Lower leg skin (tissue), 4 donors: ENCODE results near the gene CDRT15. TPM values are rescaled to one million over a fixed set of nuclear protein-coding genes. Genes with fewer than 3 reads are reported as not detected.

Source experiments
- DNase-seq, 2 donors: peaks; one replicate each; pipeline ENCODE4 v3.0.0-alpha.2; 2019; ENCODE audit warnings: low spot score in 2 of 2
- H3K4me3 ChIP-seq: fragments of 200-600 bp; sonication (generic); 2 replicates; pipeline ENCODE4 v1.5.1; 2017; ENCODE audit warnings: mild to moderate bottlenecking, low read depth; ENCODE audit not compliant: poor library complexity, severe bottlenecking
- POLR2A ChIP-seq, 2 donors: fragments of 450-650 bp; IDR thresholded peaks; one replicate each; pipeline ENCODE4 v1.6.1; 2016 to 2017; ENCODE audit warnings: antibody characterized with exemption in 2 of 2, mild to moderate bottlenecking in 1 of 2, moderate library complexity in 1 of 2
- WGBS, 2 donors: methylation state at CpG; one replicate each; pipeline ENCODE4 v1.1.5; 2018; 5-methylcytosine and 5-hydroxymethylcytosine counted together
- intact Hi-C: fragments of 100-400 bp; cut with DNase I; formaldehyde crosslinking; loops from one replicate; pipeline ENCODE4 v1.15.0; 2023; ENCODE audit warnings: low total_unique reads
- total RNA-seq, 4 donors: library from RNA; depleted of rRNA; stranded (reverse); fragments of >200 nt; gene quantifications; one replicate each; pipeline ENCODE4 v1.1.0, GENCODE V29; 2016
- TF ChIP-seq, protein P1 (sequence below), 3 donors: fragments of 450-650 bp; IDR thresholded peaks; one replicate each; pipeline ENCODE4 v1.5.1; 2016; ENCODE audit warnings: antibody characterized with exemption in 3 of 3, mild to moderate bottlenecking in 3 of 3, moderate library complexity in 2 of 3

CDRT15 gene
- total RNA-seq, 4 donors from 2014 or later: not detected

DNA sequence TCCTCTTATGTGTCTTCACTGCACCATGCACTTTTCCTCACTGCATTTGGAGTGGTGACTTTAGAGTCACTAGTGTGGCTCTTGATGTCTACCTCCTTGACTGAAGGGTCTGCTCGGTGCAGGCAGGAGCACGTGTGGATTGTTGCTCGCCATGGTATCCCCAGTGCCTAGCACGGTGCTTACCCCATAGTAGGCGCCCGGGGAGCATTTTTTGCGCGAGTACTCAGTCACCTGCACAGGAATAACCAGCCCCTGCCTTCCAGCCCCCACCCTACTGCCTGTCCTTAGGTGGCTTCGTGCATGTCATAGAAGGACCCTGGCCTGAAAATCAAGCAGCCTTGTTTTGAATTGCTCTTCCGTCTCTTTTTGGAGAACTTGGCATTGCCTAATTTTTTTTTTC is 31.3 kb downstream of the CDRT15 start:
- intact Hi-C loops: no loop called here
- no peak overlapping the region for H3K4me3 ChIP-seq
- DNase-seq: no peak
- no peak for TF ChIP-seq POLR2A (IDR thresholded peaks at IDR 0.05)
- TF ChIP-seq, protein P1, sequence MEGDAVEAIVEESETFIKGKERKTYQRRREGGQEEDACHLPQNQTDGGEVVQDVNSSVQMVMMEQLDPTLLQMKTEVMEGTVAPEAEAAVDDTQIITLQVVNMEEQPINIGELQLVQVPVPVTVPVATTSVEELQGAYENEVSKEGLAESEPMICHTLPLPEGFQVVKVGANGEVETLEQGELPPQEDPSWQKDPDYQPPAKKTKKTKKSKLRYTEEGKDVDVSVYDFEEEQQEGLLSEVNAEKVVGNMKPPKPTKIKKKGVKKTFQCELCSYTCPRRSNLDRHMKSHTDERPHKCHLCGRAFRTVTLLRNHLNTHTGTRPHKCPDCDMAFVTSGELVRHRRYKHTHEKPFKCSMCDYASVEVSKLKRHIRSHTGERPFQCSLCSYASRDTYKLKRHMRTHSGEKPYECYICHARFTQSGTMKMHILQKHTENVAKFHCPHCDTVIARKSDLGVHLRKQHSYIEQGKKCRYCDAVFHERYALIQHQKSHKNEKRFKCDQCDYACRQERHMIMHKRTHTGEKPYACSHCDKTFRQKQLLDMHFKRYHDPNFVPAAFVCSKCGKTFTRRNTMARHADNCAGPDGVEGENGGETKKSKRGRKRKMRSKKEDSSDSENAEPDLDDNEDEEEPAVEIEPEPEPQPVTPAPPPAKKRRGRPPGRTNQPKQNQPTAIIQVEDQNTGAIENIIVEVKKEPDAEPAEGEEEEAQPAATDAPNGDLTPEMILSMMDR (IDR thresholded peaks at IDR 0.05): no peak
- WGBS, 2 donors: 89 to 92% methylated on average over 10 of the region's 10 CpGs

DNA sequence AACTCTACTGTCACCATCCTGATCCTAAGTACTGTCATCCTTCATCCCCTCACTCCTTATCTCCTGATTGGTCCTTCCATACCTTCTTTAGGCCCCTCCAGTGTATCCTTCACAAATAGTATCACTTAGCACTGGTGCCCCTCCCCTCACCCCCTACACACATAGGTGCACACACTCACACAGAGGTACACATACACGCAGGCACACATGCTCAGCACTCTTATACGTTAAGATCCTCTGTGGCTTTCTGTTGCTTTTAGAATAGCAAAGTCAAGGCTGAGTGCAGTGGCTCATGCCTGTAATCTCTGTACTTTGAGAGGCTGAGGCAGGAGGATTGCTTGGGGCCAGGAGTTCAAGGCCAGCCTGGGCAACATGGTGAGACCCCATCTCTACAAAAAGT is 32.1 kb downstream of the CDRT15 start:
- 88 to 90% methylated on average over 2 of the region's 2 CpGs for WGBS, 2 donors
- no peak overlapping the region for H3K4me3 ChIP-seq
- no peak for DNase-seq
- intact Hi-C loops: no loop called here
- TF ChIP-seq POLR2A (IDR thresholded peaks at IDR 0.05): no peak
- TF ChIP-seq, protein P1 (IDR thresholded peaks at IDR 0.05): no peak

DNA sequence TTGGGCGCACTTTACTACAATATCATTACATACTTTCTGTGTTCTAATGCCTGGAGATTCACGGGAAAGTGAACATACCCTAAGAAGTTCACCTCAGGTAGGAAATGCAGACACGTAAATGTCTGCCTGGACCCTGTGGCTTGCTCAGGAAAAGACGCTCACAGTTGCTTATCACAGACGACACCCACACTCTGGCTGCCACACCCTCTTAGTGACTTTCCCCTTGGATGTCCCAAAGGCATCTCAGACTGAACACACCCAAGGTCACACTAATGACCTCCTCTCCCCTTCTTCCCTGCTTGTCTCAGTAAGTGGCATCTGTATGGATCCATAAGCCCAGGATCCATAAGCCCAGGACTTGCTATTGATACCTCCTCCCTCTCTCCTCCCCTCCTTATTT is 32.6 kb downstream of the CDRT15 start:
- no peak overlapping the region for H3K4me3 ChIP-seq
- WGBS, 2 donors: 65 to 75% methylated on average over 5 of the region's 5 CpGs
- DNase-seq: no peak
- intact Hi-C loops: no loop called here
- no peak for TF ChIP-seq POLR2A (IDR thresholded peaks at IDR 0.05)
- TF ChIP-seq, protein P1 (IDR thresholded peaks at IDR 0.05): no peak

DNA sequence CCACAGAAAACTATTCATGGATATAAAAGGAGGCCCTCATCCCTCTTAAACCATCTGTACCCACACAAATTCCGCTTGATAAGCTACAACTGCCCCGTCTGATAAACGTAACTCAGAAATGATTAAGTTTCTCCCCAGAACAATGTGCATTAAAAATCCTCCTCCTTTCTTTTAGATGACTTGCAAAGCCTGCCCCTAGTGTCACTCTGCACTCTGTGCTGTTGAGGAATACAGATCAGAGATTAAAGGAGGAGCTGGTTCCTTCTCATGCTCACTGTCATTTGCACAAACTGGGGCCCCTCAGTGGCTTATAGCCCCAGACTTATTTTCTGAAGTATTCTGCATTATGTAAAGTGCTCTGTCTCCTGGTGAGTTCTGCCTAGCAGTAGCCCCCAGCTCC is 33.3 kb downstream of the CDRT15 start:
- WGBS, 2 donors: 87 to 94% methylated on average over 3 of the region's 3 CpGs
- intact Hi-C loops: no loop called here
- no peak overlapping the region for H3K4me3 ChIP-seq
- no peak for DNase-seq
- TF ChIP-seq, protein P1 (IDR thresholded peaks at IDR 0.05): no peak

DNA sequence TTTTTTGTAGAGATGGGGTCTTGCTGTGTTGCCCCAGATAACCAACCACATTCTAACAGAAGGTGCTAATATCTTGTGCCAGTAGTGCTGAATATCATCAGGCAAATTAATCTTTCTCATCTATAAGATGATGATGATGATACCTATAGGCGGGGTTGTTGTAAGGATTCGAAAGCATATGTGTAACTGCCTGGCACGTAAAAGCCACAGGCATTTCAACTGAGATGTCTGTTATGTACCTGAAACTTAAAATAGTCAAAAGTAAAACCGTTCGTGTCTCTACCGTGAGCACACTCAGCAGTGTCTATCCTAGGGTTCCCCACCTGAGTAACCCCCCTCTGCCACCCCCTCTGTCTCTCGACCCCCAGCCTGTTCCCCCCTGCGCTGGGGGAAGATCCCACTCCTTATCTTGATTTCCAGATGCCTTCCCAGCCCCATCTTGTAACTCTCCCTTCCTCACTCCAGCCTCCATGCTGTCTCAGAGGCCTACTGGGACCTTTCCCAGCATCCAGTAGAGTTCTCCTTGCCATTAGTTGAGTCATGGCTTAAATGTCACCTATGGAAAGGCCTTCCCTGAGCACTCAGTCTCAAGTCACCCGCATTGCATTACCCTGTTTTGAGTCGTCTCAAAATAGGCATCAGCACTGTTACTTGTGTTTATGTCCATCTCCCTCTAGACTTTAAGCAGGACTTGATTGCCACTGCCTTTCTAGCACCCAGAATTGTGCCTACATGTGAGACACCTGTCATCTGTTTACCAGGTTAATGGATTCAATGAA is 34.1 kb downstream of the CDRT15 start:
- 87 to 95% methylated on average over 10 of the region's 10 CpGs for WGBS, 2 donors
- intact Hi-C loops: no loop called here

More for the DNA sequence above, 34.1 kb downstream of the CDRT15 start:
- no peak for TF ChIP-seq POLR2A (IDR thresholded peaks at IDR 0.05)
- TF ChIP-seq, protein P1 (IDR thresholded peaks at IDR 0.05): no peak
- H3K4me3 ChIP-seq: no peak overlapping the region
- DNase-seq: no peak
